Mucosa of descending colon (tissue), 3 donors: ENCODE data around the gene C18orf54. TPM values are rescaled to one million over a fixed set of nuclear protein-coding genes. Genes with fewer than 3 reads are reported as not detected.

Source experiments
- ATAC-seq: fragments of 200-7000 bp; cut with Tn5 transposase; one replicate; pipeline ENCODE4 v1.9.1; 2020; ENCODE audit warnings: mild to moderate bottlenecking, moderate library complexity
- DNase-seq, 3 donors: peaks; one replicate each; pipeline ENCODE4 v3.0.0-alpha.2; 2020
- H3K36me3 ChIP-seq: fragments of 200-600 bp; one replicate; pipeline ENCODE4 v1.8.0; 2021; ENCODE audit warnings: low read depth, mild to moderate bottlenecking
- H3K4me1 ChIP-seq: fragments of 200-600 bp; one replicate; pipeline ENCODE4 v1.8.0; 2021; ENCODE audit warnings: low read depth, mild to moderate bottlenecking
- H3K4me3 ChIP-seq: fragments of 200-600 bp; one replicate; pipeline ENCODE4 v1.8.0; 2021; ENCODE audit warnings: mild to moderate bottlenecking
- H3K9me3 ChIP-seq: fragments of 200-600 bp; one replicate; pipeline ENCODE4 v1.8.0; 2021; ENCODE audit warnings: mild to moderate bottlenecking
- CTCF ChIP-seq: fragments of 200-600 bp; IDR thresholded peaks from one replicate; pipeline ENCODE4 v1.8.0; 2022; ENCODE audit warnings: antibody characterized with exemption, mild to moderate bottlenecking
- intact Hi-C, 2 donors: fragments of 100-400 bp; cut with DNase I in 1 of 2; cut with micrococcal nuclease in 1 of 2; formaldehyde crosslinking; loops; one replicate each; pipeline versions ENCODE4 v1.11.0 to v1.11.1; 2022; cut with DNase I, micrococcal nuclease
- total RNA-seq, 3 donors: library from RNA; stranded (reverse); fragmentation: NEBNext Ultra II Directional in 2 of 3; extraction: Animal tissue kit (Norgen Biotek cat#: 25700) in 2 of 3; gene quantifications; one replicate each; pipeline versions ENCODE4 v1.2.1 to v1.2.4, GENCODE V29; 2021 to 2023
- donor health status: DM: no; HTN: no; CAD: no; lungs with moderate emphysema.
- donor health status: DM: no; HTN: no; CAD: no.
- donor health status: DM: no; HTN: yes; CAD: no.

Gene C18orf54
- total RNA-seq, 3 donors from 2014 or later: 2.1 to 3.7 (median 3.1) TPM

GRCh38 chr18:54351186-54351585 is 6.5 kb upstream of the C18orf54 start:
- intact Hi-C loops: no loop called here
- no peaks in the 10 kb centered on the region for H3K4me1 ChIP-seq
- no peak for TF ChIP-seq CTCF
- H3K9me3 ChIP-seq: no peaks in the 10 kb centered on the region
- ATAC-seq (no peak), DNase-seq (no peak)
- no peak overlapping the region for H3K4me3 ChIP-seq
- H3K36me3 ChIP-seq: no peaks in the 10 kb centered on the region

DNA sequence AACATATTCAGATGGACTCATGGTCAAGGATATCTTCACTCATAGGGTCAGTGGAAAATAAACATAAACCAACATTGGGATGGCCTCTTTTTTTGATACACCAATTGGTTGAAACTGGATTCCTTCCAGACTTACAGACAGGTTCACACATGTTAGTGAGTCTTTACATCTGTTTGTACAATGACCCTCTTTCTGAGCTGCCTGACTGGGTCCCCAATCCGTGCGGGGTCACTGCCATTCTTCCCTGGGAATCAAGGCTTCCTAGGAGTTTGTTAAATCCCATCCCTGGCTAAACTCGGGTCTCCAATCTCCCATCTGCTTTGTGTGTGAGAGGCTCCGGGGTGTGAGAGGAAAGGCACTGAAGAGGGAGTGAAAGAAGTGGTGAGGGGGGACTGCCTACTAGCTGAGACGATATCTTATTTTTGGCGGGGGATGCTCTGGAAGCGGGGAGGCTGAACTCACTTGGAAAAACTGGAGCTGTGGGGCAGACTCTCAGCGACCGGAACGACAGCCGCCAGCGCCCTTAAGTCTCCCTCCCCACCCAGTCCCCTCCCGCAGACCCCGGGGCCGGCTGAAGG is 535 bp upstream of the C18orf54 start:
- intact Hi-C loops: no loop called here
- TF ChIP-seq CTCF: no peak
- Histone ChIP-seq H3K4me3 (peak overlapping the region; percentile 54), H3K36me3 (no peaks in the 10 kb centered on the region), H3K9me3 (no peaks in the 10 kb centered on the region), H3K4me1 (no peaks in the 10 kb centered on the region)
- peak; percentile 14 for ATAC-seq
- peak in 1 of 3 donors; percentile 9 for DNase-seq

DNA sequence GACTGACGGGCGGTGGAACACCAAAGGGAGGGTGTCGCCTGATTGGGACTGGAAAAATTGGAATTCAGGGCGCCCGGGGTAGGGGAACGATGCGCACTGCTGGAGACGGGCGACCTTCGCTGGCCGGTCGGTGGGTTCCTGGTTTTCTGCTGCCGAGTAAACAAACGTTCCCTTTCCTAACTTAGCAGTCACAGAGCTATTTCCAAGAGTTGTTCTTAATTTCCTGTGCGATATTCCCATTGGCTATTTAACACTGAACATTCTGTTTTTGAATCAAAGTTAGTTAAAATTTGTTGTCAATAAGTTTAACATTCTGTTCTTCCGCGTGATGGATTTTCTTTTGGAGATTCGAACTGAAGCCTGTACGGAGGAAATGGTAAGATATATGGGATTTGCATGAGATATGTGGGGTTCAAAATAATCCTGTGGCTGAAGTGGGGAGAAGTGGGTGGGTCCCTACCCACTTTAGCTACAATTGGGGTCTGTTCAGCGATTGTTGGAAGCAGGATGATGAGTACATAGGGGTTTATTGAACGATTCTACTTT is 862 bp downstream of the C18orf54 start:
- H3K4me1 ChIP-seq: no peaks in the 10 kb centered on the region
- H3K9me3 ChIP-seq: no peaks in the 10 kb centered on the region
- peak overlapping the region; percentile 54 for H3K4me3 ChIP-seq
- TF ChIP-seq CTCF: no peak
- intact Hi-C loops: no loop called here
- DNase-seq: no peak
- ATAC-seq: peak; percentile 27
- H3K36me3 ChIP-seq: no peaks in the 10 kb centered on the region

DNA sequence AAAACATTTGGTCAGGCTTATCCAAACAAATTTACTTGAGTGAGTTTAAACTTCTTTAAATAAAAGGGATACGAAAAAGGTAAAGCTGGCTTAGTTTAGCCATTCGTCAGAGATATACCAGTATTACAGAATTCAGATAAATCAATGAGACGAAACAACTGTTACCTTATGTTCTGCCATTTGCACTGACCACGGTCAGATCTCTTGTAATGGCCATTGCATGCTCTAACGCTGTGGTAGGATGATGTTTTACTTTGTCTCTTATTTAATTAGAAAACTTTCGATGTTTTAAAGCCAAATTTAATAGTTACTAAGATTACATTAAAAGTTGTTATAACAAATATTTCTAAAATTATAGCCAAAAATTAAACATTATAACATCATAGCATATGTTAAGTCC is 1.5 kb downstream of the C18orf54 start:
- ATAC-seq: no peak
- no peaks in the 10 kb centered on the region for H3K36me3 ChIP-seq
- H3K4me3 ChIP-seq: no peak overlapping the region
- no peak for DNase-seq
- H3K9me3 ChIP-seq: no peaks in the 10 kb centered on the region
- TF ChIP-seq CTCF: no peak
- intact Hi-C loops: no loop called here
- no peaks in the 10 kb centered on the region for H3K4me1 ChIP-seq

- Histone ChIP-seq H3K4me3 (no peak overlapping the region), H3K4me1 (no peaks in the 10 kb centered on the region), H3K36me3 (no peaks in the 10 kb centered on the region), H3K9me3 (no peaks in the 10 kb centered on the region)
- ATAC-seq (no peak), DNase-seq (no peak)
- no peak for TF ChIP-seq CTCF
- intact Hi-C loops: no loop called here
Measured at GRCh38 chr18:54360406-54360805, 2.7 kb downstream of the C18orf54 start.
